GM12873 (cell line): Measurements from ENCODE around the gene SLC22A7.

Source experiments
- TF ChIP-seq, protein P1 (sequence below): IDR thresholded peaks from 2 replicates; pipeline ENCODE4 v1.5.1; 2012; ENCODE audit warnings: low read depth, mild to moderate bottlenecking, moderate library complexity, low read length, control low read depth; ENCODE audit not compliant: insufficient read depth; ENCODE audit errors: missing control alignments

The SLC22A7 gene

GRCh38 chr6:43268355-43268700 is 29.7 kb upstream of the SLC22A7 start:
- TF ChIP-seq, protein P1, sequence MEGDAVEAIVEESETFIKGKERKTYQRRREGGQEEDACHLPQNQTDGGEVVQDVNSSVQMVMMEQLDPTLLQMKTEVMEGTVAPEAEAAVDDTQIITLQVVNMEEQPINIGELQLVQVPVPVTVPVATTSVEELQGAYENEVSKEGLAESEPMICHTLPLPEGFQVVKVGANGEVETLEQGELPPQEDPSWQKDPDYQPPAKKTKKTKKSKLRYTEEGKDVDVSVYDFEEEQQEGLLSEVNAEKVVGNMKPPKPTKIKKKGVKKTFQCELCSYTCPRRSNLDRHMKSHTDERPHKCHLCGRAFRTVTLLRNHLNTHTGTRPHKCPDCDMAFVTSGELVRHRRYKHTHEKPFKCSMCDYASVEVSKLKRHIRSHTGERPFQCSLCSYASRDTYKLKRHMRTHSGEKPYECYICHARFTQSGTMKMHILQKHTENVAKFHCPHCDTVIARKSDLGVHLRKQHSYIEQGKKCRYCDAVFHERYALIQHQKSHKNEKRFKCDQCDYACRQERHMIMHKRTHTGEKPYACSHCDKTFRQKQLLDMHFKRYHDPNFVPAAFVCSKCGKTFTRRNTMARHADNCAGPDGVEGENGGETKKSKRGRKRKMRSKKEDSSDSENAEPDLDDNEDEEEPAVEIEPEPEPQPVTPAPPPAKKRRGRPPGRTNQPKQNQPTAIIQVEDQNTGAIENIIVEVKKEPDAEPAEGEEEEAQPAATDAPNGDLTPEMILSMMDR, result no peak

- TF ChIP-seq, protein P1, result no peak
Observed at GRCh38 chr6:43268782-43269272, 29.2 kb upstream of the SLC22A7 start.

GRCh38 chr6:43269273-43270007 is 28.6 kb upstream of the SLC22A7 start:
- TF ChIP-seq, protein P1, result no peak

- TF ChIP-seq, protein P1, result no peak
Observed at GRCh38 chr6:43271103-43271815, 26.8 kb upstream of the SLC22A7 start.

DNA sequence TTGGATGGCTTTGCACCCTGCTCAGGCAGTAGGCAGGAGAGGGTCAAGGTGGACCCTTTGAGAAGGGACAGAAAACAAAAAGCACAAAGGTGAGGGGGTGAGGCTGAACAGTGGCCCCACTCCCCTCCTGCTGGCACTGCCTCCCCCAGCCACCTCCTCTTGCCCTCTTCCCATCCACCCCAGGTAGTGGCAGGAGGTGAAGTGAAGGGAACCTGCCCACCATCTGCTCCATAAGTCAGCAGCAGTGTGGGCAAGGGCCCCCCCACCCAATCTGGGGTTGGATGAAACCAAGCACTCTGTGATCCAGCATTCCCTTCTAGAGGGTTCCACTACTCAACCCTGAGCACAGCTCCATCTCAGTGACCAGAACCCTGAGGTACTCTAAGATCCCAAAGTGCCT is 26.1 kb upstream of the SLC22A7 start:
- TF ChIP-seq, protein P1, result no peak

- TF ChIP-seq, protein P1, result no peak
Observed at GRCh38 chr6:43273707-43274106, 24.4 kb upstream of the SLC22A7 start.

GRCh38 chr6:43274127-43274915 is 23.7 kb upstream of the SLC22A7 start:
- TF ChIP-seq, protein P1, result no peak
